ENCODE results near the gene H1-8. TPM values are rescaled to one million over a fixed set of nuclear protein-coding genes. Genes with fewer than 3 reads are reported as not detected.

Gene H1-8
- total RNA-seq, 1 donor = 0.21 TPM

DNA sequence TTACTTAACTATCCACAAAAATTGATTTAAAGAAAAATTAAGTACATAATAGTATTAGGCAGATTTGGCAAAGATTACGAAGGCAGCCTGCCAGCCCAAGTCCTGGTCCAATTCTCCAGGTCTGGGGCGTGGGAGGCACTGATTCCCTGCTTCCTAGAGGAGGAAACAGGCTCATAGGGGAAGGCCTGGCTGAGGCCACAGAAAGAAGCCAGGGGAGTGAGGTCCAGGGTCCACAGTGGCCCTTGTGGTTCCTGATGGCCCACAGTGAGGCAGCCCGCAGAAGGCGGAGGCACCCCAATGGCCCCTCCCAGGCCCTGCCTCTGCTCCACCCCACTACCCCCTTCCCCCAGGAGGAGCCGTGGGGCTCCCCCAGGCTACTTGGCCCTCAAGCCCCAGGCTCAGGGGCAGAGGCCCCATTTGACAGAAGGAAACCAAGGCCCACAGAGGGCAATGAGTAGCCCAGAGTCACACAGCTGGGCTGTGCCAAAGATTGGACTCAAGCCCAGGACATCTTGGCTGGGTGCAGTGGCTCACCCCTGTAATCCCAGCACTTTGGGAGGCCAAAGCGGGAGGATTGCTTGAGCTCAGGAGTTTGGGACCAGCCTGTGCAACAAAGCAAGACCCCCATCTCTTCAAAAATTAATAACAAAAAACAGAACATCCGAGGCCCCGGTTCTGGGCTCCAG lies 21.0 kb downstream of the H1-8 start:
- no peaks in the 10 kb centered on the region for H3K27me3 ChIP-seq (ENCODE audit: insufficient read depth, low read length)
- no peaks in the 10 kb centered on the region for H3K9me3 ChIP-seq (ENCODE audit: low read depth, low read length)
- no peak overlapping the region for H3K4me3 ChIP-seq (ENCODE audit: low read length)
- peaks cover 7% of the 10 kb centered on the region for H3K4me1 ChIP-seq (ENCODE audit: insufficient read depth, low read length)

DNA sequence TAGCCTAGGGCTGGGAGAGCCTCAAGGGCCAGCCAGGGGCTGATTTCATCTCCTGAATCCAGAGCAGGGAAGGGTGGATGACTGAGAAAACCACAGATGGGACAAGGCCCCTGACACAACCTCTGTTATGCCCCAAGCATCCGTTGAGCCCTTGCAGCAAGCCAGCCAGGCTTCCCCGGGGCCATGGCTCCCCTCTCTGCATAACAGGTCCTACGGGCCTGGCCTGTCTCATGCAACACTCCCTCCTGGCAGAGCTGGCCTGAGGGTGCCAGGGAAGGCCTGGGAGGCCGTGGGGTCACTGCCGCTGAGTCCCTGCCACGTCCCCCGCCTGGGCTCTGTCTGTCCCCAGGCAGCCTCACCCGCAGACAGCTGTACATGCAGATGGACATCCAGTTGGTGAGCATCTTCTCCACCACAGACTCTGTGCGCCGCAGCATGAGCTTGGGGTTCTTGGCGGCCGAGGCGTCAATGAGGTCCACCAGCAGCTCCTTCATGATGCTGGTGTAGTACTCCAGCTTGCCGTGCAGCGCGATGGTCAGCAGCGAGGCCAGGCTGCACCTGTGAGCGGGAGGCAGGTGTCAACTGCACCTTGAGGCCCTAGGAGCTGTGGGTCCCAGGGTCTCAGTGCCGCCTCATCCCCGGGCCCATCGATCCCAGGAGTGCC lies 22.1 kb downstream of the H1-8 start:
- H3K27me3 ChIP-seq (ENCODE audit: insufficient read depth, low read length) = no peaks in the 10 kb centered on the region
- no peaks in the 10 kb centered on the region for H3K9me3 ChIP-seq (ENCODE audit: low read depth, low read length)
- H3K4me3 ChIP-seq (ENCODE audit: low read length) = no peak overlapping the region
- peaks cover 6% of the 10 kb centered on the region for H3K4me1 ChIP-seq (ENCODE audit: insufficient read depth, low read length)

DNA sequence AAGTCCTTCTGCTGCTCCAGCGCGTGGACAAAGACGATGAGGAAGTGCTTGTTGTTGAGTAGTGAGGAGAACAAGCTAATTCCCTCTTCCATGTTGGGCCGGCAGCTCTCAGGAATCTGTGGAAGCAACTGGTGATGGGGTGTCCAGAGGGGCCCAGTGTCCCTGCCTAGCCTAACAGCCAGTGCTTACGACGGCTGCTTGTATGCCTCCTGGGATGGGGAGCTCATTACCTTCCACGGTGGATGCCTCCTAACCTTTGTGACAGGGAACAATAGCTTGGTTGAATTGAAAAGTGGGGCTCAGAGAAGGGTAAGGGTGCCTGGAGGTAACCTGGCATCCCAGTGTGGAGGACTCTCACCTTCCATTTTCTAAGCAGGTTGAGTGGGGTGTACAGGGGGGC lies 22.9 kb downstream of the H1-8 start:
- no peak overlapping the region for H3K4me3 ChIP-seq (ENCODE audit: low read length)
- no peaks in the 10 kb centered on the region for H3K9me3 ChIP-seq (ENCODE audit: low read depth, low read length)
- H3K4me1 ChIP-seq (ENCODE audit: insufficient read depth, low read length) = peaks cover 6% of the 10 kb centered on the region
- no peaks in the 10 kb centered on the region for H3K27me3 ChIP-seq (ENCODE audit: insufficient read depth, low read length)

DNA sequence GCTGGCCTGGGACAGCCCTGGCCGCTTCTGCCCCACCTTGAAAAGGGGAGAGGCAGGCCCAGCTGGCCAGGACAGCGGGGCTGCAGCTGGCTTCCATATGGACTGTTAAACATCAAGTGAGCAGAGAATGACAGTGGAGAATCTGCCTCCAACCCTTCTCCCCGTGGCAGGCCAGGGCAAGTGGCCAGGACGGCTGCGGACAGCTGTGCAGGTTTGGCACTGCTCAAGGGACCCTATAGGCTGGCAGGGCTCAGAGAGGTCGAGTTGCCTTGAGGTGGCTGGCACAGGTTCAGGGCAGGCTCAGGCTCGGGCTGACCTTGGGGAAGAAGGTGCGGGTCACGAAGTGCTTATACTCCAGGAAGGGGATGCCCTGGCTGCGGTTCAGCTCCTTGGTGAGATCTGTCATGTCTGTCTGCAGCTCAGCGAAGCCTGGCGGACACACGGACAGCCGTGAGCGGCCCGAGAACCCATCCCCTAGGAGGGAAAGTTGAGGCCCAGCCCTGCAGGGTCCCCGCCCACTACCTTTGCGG lies 24.3 kb downstream of the H1-8 start:
- H3K4me3 ChIP-seq (ENCODE audit: low read length) = no peak overlapping the region
- H3K4me1 ChIP-seq (ENCODE audit: insufficient read depth, low read length) = peaks cover 6% of the 10 kb centered on the region
- H3K27me3 ChIP-seq (ENCODE audit: insufficient read depth, low read length) = no peaks in the 10 kb centered on the region
- no peaks in the 10 kb centered on the region for H3K9me3 ChIP-seq (ENCODE audit: low read depth, low read length)

DNA sequence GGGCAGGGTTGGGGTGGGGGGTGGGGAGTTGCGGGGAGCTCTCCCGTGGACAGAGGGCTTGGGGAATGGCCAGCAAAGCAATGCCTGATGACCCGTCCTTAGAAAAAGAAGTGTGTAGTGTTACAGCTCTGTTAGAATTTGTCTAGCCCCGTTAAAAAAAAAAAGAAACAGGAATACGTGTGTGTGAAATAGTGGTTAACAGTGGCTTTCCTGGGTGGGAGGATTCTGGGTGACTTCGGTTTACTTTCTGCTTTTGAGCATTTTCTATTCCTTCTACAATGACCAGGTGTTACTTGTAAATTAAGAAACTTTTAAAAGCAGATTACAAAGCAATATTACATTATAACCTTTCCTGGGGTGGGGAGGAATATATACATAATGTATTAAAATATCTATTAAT lies 25.0 kb downstream of the H1-8 start:
- Histone ChIP-seq H3K27me3 (ENCODE audit: insufficient read depth, low read length) (no peaks in the 10 kb centered on the region), H3K9me3 (ENCODE audit: low read depth, low read length) (no peaks in the 10 kb centered on the region), H3K4me1 (ENCODE audit: insufficient read depth, low read length) (peaks cover 6% of the 10 kb centered on the region), H3K4me3 (ENCODE audit: low read length) (no peak overlapping the region)

DNA sequence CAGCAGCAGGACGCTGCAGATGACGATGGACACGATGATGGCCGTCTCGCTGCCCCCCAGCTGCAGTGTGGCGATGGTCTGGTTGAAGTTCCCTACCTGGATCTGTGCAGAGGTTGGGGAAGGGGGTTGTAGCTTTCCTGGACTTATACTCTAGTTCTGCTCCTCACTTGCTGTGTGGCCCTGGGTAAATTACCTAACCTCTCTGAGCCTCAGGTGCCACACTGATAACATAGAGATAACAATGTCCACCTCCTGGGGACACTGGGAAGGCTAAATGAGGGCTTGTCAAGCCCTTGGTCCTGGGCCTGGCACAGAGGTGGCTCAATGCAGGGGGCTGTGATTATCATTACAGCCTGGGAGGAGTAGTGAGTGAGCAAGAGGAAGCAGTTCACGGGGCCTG lies 26.9 kb downstream of the H1-8 start:
- no peaks in the 10 kb centered on the region for H3K9me3 ChIP-seq (ENCODE audit: low read depth, low read length)
- no peak overlapping the region for H3K4me3 ChIP-seq (ENCODE audit: low read length)
- H3K27me3 ChIP-seq (ENCODE audit: insufficient read depth, low read length) = no peaks in the 10 kb centered on the region
- peaks cover 6% of the 10 kb centered on the region for H3K4me1 ChIP-seq (ENCODE audit: insufficient read depth, low read length)

DNA sequence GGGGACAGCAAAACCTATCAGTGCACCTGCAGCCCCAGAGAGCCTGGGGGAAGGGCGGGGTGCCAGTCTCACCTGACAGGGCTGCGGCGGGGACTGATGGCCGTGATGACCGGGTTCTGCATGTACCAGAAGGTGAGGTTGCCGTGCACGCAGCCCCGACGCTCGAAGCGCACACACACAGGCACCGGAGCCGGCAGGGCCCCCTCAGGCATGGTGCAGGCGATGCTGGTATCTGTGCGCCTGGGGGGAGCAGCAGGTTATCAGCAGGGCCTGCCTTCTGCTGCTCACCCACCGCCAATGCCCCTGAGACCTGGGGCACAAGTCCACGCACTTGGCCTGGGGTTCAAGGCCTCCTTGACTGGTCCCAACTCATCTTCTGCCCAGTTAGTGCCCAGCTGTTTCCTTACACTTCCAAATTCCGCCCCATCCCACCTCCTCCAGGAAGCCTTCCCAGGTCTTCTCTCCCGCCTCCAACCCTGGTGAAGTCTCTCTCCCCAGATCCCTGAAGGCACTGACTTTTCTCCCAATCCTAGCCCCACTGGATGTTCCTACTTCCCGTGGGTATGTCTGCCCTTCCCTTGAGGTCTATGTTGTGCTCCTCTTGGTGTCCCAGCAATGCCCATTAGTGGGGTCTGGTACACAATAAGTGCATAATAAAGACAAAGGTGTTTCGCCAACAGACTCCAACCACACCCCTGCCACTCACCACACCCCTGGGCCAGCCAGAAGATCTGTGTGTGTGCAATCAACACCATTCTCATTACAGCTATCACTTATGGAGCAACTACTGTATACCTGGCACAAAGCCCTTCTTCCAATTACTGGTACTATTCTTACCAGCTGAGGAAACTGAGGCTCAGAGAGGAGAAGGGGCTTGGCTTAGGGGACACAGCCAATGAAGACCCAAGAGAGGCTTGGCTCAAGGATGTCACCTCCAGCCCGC lies 28.9 kb downstream of the H1-8 start:
- no peak overlapping the region for H3K4me3 ChIP-seq (ENCODE audit: low read length)
- H3K9me3 ChIP-seq (ENCODE audit: low read depth, low read length) = no peaks in the 10 kb centered on the region
- no peaks in the 10 kb centered on the region for H3K27me3 ChIP-seq (ENCODE audit: insufficient read depth, low read length)
- peaks cover 24% of the 10 kb centered on the region for H3K4me1 ChIP-seq (ENCODE audit: insufficient read depth, low read length)

DNA sequence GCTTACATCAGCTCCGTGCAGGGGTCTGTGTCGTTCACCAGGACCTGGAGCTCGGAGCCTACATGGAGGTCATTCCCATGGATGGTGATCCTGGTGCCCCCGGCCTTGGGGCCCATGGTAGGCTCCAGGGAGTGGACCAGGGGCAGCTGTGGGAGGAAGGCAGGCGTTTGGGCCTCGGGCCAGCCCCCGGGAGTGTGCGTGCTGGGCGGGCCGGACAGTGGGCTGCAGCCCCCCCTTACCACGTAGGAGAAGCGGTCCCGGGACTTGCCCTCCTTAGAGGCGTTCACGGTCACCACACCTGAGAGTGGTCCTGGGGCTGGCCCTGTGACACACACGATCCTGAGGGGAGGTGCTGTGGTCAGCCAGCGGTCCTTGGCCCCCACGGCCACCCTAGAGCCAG lies 29.6 kb downstream of the H1-8 start:
- H3K27me3 ChIP-seq (ENCODE audit: insufficient read depth, low read length) = no peaks in the 10 kb centered on the region
- peaks cover 27% of the 10 kb centered on the region for H3K4me1 ChIP-seq (ENCODE audit: insufficient read depth, low read length)
- no peaks in the 10 kb centered on the region for H3K9me3 ChIP-seq (ENCODE audit: low read depth, low read length)
- no peak overlapping the region for H3K4me3 ChIP-seq (ENCODE audit: low read length)

DNA sequence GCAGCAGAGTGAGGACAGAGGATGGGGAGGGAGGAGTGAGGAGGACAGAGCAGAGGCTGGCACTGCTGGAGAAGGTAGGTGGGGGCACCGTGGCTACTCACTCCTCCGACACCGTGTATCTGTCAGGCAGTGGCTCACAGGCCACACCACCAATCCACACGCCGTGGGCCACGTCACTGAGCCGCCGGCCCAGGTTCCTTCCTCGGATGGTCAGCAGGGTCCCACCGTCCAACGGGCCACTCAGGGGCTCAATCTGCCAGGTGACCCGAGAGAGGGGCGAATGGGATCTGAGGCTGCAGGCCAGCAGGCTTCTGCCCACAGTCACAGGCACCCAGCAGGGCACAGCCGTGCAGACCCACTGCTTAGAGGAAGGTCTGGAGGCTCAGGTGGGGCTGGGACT lies 30.5 kb downstream of the H1-8 start:
- H3K27me3 ChIP-seq (ENCODE audit: insufficient read depth, low read length) = no peaks in the 10 kb centered on the region
- H3K4me3 ChIP-seq (ENCODE audit: low read length) = no peak overlapping the region
- no peaks in the 10 kb centered on the region for H3K9me3 ChIP-seq (ENCODE audit: low read depth, low read length)
- peaks cover 35% of the 10 kb centered on the region for H3K4me1 ChIP-seq (ENCODE audit: insufficient read depth, low read length)

DNA sequence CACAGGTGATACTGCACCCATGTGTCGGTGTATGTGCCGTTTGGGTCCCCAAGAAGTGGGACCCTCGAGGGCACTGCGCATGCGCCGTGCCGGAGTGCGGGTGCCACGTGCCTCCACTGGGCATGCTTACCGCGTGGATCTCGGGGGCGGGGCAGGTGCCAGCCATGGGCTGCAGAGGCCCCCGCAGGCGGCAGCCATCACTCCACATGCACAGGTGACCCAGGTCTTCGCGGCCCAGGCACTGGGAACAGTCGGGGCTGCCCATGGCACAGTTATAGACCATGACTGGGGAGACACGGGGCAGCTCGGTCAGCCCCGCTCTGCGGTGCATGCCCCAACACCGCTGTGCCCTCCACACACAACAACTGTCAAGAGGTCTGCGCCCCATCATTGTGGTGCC lies 31.2 kb downstream of the H1-8 start:
- Histone ChIP-seq H3K4me1 (ENCODE audit: insufficient read depth, low read length) (peaks cover 42% of the 10 kb centered on the region), H3K9me3 (ENCODE audit: low read depth, low read length) (no peaks in the 10 kb centered on the region), H3K27me3 (ENCODE audit: insufficient read depth, low read length) (no peaks in the 10 kb centered on the region), H3K4me3 (ENCODE audit: low read length) (no peak overlapping the region)

DNA sequence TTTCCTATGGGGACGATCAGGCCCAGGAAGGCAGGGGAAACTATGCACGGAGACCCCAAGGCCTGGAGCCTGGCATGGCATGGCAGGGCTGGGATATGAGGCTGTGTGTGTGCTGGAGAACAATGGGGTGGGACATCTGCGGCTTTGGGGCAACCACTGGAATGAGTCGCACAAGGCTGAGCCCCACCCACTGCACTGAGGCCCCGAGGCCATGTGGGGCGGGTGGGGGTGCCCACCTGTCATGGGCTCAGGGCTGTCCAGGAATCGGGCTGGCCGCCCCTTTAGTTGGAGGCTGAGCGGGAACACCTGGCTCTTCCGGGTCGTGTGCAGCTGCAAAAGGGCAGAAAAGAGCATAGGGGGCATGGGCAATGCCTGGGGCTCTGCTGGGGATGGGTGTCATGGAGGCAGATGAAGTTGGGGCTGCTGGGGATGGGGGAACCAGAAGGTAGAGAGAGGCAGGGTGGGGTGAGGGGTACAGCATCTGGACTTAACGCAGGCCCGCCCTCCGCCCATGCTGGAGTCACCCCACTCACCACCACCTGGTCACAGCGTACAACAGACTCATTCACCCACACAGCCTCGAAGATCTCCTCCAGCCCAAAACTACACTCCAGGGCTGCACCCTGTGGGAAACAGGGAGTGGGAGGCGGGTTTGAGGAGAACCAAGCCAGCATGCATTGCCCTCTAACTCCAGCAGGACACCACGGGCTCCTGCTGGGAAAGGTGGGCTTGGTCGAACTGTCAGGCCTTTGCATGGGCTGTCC lies 32.4 kb downstream of the H1-8 start:
- no peaks in the 10 kb centered on the region for H3K27me3 ChIP-seq (ENCODE audit: insufficient read depth, low read length)
- H3K4me3 ChIP-seq (ENCODE audit: low read length) = no peak overlapping the region
- no peaks in the 10 kb centered on the region for H3K9me3 ChIP-seq (ENCODE audit: low read depth, low read length)
- H3K4me1 ChIP-seq (ENCODE audit: insufficient read depth, low read length) = peaks cover 47% of the 10 kb centered on the region

DNA sequence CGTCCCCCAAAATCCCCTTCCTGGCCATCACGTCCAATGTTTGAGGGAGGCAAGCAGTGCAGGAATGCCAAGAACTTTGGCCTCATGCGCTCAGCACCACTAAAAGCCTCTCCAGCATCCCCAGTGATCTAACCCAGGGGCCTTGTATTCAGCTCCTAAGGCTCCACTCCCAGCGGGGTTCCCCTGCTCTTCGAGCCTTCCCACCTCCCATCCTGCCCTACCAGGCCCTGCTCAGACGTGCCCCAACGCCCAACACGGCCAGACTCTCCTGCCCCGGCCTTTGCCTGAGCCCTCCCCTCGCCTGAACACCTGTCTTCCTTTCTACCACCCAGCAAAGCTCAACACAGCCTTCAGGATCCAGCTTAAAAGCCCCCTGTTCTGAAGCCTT lies 33.0 kb downstream of the H1-8 start:
- no peaks in the 10 kb centered on the region for H3K27me3 ChIP-seq (ENCODE audit: insufficient read depth, low read length)
- H3K4me3 ChIP-seq (ENCODE audit: low read length) = no peak overlapping the region
- H3K9me3 ChIP-seq (ENCODE audit: low read depth, low read length) = no peaks in the 10 kb centered on the region
- peaks cover 47% of the 10 kb centered on the region for H3K4me1 ChIP-seq (ENCODE audit: insufficient read depth, low read length)

DNA sequence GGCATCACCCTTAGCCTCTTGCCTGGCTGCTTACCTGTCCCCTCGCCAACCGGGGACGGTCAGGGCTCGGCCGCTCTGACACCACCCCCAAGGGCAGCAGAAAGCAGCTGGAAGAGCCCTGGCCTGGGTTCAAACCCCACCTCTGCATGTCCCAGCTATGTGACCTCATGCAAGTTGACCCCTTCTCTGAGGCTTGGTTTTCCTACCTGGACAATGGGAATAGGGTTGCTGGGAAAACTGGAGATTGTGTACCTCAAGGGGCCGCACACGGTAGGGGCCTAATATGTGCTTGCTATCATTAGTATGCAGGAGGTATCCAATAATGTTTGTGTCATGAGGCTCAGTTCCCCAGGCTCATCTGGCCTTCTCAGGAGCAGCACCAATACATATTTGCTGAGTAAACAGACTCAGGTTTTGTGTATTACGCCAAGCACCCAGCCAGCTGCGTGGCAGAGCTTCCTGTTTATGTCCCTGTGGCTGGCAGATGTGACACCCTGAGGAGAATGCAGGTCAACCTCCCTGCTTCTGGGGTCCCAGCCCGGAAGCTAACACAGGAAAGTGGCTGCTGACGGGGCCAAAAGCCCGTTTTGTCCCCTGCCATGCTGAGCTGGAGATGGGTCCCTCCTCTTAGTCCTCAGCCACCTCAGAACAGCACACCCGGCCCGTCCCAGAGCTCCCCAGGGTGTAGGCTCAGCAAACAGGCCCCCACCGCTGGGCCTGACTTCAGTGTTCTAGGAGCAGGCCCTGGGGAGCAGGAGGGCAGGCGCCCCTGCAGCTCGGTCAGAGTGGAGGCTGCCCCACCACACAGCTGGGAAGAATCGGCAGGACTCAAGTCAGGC lies 33.8 kb downstream of the H1-8 start:
- Histone ChIP-seq H3K9me3 (ENCODE audit: low read depth, low read length) (no peaks in the 10 kb centered on the region), H3K4me3 (ENCODE audit: low read length) (no peak overlapping the region), H3K4me1 (ENCODE audit: insufficient read depth, low read length) (peaks cover 47% of the 10 kb centered on the region), H3K27me3 (ENCODE audit: insufficient read depth, low read length) (no peaks in the 10 kb centered on the region)

DNA sequence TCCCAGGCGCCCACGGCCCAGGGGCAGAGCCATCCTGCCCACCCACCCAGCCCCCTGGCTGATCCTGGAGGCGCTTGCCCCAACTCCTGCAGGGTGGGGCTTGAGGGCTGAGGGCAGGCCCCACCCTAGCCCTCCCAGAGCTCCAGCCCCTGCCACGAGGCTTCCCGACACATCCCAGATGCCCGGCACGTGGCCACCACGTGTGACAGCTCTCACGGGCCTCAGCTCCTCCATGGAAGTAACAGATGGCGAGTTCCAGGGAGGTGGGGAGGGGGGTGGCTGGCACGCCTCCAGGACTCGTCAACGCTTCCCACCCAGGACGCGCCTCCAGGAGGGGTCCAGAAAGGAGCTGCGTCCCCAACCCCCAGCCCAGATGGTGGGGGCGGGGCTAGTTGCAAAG lies 34.4 kb downstream of the H1-8 start:
- no peaks in the 10 kb centered on the region for H3K27me3 ChIP-seq (ENCODE audit: insufficient read depth, low read length)
- H3K4me1 ChIP-seq (ENCODE audit: insufficient read depth, low read length) = peaks cover 47% of the 10 kb centered on the region
- H3K4me3 ChIP-seq (ENCODE audit: low read length) = no peak overlapping the region
- H3K9me3 ChIP-seq (ENCODE audit: low read depth, low read length) = no peaks in the 10 kb centered on the region
